ENCODE results near the gene ENTR1. TPM values are rescaled to one million over a fixed set of nuclear protein-coding genes. Genes with fewer than 3 reads are reported as not detected.
A peak's percentile ranks its signal among the peaks of the same experiment; 100 is the strongest.

The ENTR1 gene
- total and polyA plus RNA-seq, 10 of the 15 experiments (the other 5 are each of a cell fraction or from before 2014, with no cell fraction given): 8.2 to 96.4 (median 41.1) TPM

DNA sequence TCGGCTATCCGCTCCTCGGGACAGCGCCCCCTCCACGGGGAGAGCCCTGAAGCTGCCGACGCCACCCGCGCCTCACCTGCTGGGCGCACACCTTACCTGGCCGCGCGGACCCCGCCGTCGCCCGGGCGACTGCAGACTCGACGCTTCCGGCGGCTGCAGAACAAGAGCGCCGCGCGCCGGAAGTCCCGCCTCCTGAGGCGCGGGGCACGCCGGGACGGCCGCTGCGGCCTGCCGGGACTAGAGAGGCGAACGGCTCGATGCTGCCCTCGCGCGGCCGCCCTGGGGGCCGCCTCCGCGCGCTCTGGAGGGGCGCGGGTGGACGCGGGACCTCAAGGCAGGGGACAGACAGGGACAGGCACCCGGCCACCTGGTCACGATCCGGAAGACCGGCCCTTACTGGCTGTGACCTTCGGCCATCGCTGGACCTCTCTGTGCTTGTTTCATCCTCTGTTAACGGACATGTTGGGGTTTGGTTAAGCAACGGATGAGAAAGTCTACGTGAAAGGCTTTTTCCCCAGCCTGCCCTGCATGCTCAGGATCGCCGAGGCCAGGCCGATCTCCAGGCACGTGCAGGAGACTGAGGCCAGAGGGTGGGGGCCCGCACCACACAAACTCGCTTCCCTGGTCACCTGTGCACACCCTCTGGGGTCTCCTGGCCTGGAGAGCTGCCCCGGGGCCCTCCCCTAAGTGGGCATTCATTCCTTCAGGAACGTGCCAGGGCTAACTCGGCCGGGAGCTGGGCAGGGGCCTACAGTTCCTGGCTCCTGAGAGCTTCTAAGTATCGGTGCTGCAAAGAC lies 10.2 kb downstream of the ENTR1 start, which contains the start of gene SNAPC4 (continued):
- TF ChIP-seq RFX5 (IDR thresholded peaks at IDR 0.05; ENCODE audit: low read depth, low read length): no peak
- 0 out of 2 replicates have a peak, but pooled peaks have one; percentile 62 for TF ChIP-seq ZNF217 (IDR thresholded peaks at IDR 0.05)
- no peak for TF ChIP-seq TCF7 (IDR thresholded peaks at IDR 0.05; ENCODE audit: borderline replicate concordance)
- no peak for TF ChIP-seq FOXM1 (IDR thresholded peaks at IDR 0.05; ENCODE audit: low read depth, low read length)
- TF ChIP-seq SUPT20H (IDR thresholded peaks at IDR 0.05; ENCODE audit: borderline replicate concordance, control insufficient read depth, low read depth, low read length): no peak
- no peak for TF ChIP-seq NR2C2 (IDR thresholded peaks at IDR 0.05; ENCODE audit: borderline replicate concordance, control insufficient read depth, insufficient read length, low read depth)
- TF ChIP-seq ZNF622 (IDR thresholded peaks at IDR 0.05): no peak
- no peak for TF ChIP-seq TARDBP (IDR thresholded peaks at IDR 0.05; ENCODE audit: borderline replicate concordance)
- peak; percentile 94 for TF ChIP-seq TAF1 (IDR thresholded peaks at IDR 0.05; ENCODE audit: borderline replicate concordance, low read depth, low read length)
- peak; percentile 93 for TF ChIP-seq SMARCA5 (IDR thresholded peaks at IDR 0.05)
- no peak for TF ChIP-seq CBX5 (IDR thresholded peaks at IDR 0.05; ENCODE audit: low read depth)
- TF ChIP-seq KAT2A (conservative IDR thresholded peaks at IDR 0.05; ENCODE audit: control insufficient read depth, low read depth, low read length): no peak
- TF ChIP-seq POU2F2 (IDR thresholded peaks at IDR 0.05; ENCODE audit: borderline replicate concordance, low read depth, low read length): peak; percentile 55; the same call in 2 of the 3 replicates
- peak; percentile 15 for TF ChIP-seq SMAD5 (IDR thresholded peaks at IDR 0.05; ENCODE audit: low read depth)
- TF ChIP-seq PML (IDR thresholded peaks at IDR 0.05; ENCODE audit: low read length): no peak
- TF ChIP-seq IRF4 (IDR thresholded peaks at IDR 0.05; ENCODE audit: low read depth, low read length): no peak
- TF ChIP-seq NR2F1 (conservative IDR thresholded peaks at IDR 0.05): peak; percentile 37; the same call in 1 of the 2 replicates
- no peak for TF ChIP-seq MYC (IDR thresholded peaks at IDR 0.05; ENCODE audit: insufficient read depth, insufficient read length, insufficient replicate concordance, low read length, severe bottlenecking)
- TF ChIP-seq, protein P1, sequence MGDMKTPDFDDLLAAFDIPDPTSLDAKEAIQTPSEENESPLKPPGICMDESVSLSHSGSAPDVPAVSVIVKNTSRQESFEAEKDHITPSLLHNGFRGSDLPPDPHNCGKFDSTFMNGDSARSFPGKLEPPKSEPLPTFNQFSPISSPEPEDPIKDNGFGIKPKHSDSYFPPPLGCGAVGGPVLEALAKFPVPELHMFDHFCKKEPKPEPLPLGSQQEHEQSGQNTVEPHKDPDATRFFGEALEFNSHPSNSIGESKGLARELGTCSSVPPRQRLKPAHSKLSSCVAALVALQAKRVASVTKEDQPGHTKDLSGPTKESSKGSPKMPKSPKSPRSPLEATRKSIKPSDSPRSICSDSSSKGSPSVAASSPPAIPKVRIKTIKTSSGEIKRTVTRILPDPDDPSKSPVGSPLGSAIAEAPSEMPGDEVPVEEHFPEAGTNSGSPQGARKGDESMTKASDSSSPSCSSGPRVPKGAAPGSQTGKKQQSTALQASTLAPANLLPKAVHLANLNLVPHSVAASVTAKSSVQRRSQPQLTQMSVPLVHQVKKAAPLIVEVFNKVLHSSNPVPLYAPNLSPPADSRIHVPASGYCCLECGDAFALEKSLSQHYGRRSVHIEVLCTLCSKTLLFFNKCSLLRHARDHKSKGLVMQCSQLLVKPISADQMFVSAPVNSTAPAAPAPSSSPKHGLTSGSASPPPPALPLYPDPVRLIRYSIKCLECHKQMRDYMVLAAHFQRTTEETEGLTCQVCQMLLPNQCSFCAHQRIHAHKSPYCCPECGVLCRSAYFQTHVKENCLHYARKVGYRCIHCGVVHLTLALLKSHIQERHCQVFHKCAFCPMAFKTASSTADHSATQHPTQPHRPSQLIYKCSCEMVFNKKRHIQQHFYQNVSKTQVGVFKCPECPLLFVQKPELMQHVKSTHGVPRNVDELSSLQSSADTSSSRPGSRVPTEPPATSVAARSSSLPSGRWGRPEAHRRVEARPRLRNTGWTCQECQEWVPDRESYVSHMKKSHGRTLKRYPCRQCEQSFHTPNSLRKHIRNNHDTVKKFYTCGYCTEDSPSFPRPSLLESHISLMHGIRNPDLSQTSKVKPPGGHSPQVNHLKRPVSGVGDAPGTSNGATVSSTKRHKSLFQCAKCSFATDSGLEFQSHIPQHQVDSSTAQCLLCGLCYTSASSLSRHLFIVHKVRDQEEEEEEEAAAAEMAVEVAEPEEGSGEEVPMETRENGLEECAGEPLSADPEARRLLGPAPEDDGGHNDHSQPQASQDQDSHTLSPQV (IDR thresholded peaks at IDR 0.05): peak; percentile 87
- peak; percentile 72 for TF ChIP-seq HCFC1 (IDR thresholded peaks at IDR 0.05; ENCODE audit: low read length)
- no peak for TF ChIP-seq SREBF2 (IDR thresholded peaks at IDR 0.05; ENCODE audit: low read length)
- TF ChIP-seq BRCA1 (IDR thresholded peaks at IDR 0.05; ENCODE audit: low read depth, low read length): no peak
- TF ChIP-seq IRF3 (IDR thresholded peaks at IDR 0.05): peak; percentile 46; the same call in 1 of the 2 replicates
- TF ChIP-seq EGR1 (IDR thresholded peaks at IDR 0.05; ENCODE audit: borderline replicate concordance in 1 of 2, low read depth in 2 of 2, low read length in 2 of 2): peak in 1 of 2 experiments; percentile 41; a peak in 1 of 3 replicates
- peak; percentile 71; the same call in 1 of the 2 replicates for TF ChIP-seq RCOR1 (conservative IDR thresholded peaks at IDR 0.05; ENCODE audit: low read depth, low read length)
- TF ChIP-seq SPI1 (IDR thresholded peaks at IDR 0.05; ENCODE audit: borderline replicate concordance, insufficient read depth, low read depth, low read length): no peak
- TF ChIP-seq KLF5 (IDR thresholded peaks at IDR 0.05; ENCODE audit: partially characterized antibody): peak; percentile 85
- TF ChIP-seq MTA3 (IDR thresholded peaks at IDR 0.05; ENCODE audit: borderline replicate concordance, low read length): no peak

All from GM12878 (cell line).